NCI-H2171 (cell line): ENCODE results near the gene JAK3.
A peak's percentile ranks its signal among the peaks of the same experiment; 100 is the strongest.

Experiments
- DNase-seq: peaks from one replicate; lab custom pipeline; 2025; lab: John Stamatoyannopoulos, UW

Gene JAK3

DNA sequence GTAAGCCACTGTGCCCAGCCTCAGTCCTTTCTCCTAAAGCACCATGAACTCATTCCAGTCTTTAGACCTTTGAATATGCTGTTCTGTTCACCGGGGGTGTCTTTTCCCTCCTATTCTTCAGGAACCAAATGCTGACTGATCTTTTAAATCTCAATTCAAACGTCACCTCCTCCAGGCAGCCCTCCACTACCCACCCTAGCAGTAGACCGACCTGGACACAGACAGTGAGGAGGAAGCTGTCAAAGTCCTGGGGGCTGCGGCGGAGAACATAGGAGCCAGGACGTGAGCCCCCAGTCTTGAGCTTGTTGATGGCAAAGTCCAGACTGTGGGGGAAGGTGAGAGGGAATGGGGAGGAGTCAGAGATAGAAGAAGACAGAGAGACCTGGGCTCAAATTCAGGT lies 7.8 kb downstream of the JAK3 start:
- no peak for DNase-seq

DNA sequence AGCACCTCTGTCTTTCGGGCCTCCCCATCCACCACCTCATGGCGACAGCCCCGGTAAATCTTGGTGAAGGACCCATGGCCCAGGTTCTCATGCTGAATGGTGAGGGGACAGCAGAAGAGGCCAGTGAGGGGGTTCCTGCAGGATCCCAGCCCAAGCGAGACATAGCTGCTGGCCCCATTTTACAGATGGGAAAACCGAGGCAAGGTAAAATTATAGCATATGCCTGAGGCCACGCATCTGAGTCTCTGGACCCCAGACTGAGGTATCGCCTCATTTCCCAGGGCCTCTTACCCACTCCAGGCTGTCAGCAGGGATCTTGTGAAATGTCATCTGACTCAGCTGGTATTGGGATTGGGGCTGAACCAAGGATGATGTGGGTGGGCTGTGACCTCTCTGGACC lies 9.8 kb downstream of the JAK3 start:
- no peak for DNase-seq

DNA sequence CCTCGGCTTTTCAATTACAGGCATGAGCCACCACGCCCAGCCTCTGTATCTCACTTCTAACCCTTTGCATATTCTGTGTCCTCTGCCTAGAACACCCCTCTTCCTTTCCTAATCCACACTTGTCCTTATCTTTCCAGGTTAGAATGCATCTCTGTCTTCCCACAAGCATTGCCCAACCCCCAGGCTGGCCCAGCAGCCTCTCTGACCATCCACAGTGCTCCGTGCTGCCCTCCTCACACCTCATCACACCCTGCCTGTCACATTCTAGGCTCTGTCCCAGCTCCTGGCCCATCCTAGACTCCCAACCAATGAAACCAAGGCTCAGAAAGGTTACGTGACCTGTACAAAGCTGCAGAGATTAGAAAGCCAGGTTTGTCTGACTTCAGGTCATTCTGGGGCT lies 11.3 kb downstream of the JAK3 start:
- DNase-seq: no peak

DNA sequence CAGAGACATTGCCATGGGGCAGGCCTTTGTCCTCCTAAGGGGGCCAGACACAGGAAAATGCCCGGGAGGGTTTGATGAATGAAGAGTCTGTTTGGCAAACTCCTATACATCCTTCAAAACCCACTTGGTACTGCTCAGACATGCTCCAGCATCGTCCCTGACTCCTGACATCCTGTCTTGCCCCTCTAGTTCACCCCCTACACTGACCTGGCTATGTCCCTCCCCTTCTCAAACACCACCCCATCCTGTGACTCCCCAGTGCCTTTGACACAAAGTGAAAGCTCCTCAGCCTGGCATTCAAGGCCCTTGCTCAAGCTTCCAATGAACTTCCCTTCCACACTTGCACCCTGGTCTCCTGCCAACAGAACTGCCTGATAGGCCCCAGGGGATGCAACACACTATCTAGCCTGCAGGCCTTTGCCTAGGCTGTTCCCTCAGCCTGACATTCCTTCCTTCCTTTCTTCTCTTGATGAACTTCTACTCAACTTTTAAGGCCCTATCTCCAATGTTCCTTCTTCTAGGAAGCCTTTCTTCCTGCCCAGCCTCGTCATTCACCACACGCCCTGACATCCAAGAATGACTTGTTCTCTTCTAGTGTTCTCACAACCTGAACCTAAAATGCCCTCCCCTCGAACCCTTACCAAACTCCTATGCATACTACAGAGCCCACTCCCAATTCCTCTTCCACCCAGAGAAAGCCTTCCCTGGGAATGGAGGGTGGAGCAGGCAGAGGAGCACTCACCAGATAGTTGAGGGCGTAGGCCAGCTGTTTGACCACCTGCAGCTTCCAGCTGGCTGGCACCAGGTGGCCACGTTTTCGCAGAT lies 12.4 kb downstream of the JAK3 start:
- DNase-seq: no peak

DNA sequence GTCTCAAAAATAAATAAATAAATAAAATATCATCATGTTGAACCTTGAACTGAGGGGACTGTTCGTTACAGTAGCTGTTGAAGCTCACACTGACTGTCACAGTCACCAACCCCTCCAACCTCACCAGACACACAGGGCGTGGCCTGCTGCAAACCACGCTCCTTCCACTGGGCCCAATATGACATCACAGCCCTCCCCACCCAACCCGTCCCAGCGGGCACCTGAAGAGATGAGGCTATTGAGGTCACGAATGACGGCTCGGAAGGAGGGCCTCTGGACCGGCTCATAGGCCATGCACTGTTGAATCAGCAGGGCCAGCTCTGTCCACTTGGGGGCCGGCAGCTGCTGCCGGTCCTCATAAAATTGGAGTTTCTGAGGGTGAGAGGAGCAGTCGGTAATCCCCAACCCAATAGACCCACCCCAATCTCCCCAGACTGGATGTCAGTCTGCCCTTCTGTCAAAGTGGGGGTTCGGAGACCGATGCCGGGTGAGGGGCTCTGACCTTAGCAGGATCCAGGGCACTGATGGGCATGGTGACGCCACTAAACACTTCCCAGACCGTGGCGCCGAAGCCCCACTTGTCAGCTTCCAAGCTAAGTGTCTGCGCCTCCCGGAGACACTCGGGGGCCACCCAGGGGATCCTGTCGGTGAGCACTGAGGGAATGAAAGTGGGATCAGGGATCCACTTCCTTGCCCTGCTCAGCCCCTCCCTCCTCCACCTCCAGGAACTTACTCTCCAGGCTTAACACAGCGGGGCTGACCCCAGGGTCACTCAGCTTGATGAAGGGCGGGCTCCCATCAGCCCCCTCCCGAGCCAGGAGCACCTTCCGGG lies 13.2 kb downstream of the JAK3 start:
- DNase-seq: no peak

DNA sequence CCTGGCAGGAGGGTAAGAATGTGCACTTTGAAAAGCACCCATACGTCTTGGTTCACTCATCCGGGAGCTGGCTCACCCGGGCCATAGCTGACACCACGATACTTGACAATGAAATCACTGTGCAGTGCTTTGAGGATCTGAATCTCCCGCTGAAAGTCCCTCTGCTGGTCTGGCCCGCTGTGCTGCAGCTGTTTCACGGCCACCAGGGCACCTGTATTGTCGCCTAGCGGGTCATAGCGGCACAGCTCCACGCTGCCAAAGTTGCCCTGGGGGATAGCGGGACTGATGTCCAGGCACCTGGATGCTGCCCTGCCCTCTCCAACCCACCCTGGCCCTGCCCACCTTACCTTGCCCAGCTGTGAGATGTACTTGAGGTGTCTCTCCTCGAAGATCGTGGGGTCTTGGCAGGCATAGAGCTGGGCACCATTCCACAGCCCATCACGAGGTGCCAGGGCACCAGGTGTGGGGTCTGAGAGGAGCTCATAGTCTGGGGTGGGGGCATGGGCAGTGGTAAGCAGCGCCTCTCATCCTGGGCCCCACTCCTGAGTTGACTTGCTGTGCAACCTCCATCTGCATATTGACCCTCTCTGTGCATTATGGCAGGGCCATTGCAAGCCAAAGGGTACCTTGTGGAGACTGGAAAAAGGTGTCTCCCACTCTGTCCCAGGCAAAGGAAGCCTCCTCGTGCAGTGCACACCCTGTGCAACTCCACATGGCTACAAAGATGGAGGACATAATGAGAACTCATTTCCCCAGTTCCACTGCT lies 15.2 kb downstream of the JAK3 start:
- DNase-seq: no peak

DNA sequence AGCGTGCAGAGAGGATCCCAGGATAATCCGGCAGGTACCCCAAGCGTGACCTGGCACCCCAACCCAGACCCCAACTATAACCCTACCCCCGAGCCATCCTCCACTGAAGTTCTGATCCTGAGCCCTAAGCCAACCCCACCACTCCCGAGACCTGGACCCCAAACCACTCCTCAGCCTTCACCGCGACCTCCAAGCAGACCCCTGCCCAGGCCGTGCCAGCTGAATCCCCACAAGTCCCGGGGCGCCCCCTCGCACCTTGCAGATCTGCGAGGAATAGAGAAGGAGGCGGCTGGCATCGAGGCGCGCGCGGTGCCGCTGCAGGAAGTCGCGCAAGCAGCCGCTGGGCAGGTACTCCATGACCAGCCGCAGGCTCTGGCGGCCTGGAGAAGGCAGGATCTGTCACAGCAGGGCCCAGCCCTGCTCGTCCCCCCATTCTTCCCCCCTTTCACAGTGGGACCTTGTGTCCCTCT lies 16.3 kb downstream of the JAK3 start:
- DNase-seq: no peak

DNA sequence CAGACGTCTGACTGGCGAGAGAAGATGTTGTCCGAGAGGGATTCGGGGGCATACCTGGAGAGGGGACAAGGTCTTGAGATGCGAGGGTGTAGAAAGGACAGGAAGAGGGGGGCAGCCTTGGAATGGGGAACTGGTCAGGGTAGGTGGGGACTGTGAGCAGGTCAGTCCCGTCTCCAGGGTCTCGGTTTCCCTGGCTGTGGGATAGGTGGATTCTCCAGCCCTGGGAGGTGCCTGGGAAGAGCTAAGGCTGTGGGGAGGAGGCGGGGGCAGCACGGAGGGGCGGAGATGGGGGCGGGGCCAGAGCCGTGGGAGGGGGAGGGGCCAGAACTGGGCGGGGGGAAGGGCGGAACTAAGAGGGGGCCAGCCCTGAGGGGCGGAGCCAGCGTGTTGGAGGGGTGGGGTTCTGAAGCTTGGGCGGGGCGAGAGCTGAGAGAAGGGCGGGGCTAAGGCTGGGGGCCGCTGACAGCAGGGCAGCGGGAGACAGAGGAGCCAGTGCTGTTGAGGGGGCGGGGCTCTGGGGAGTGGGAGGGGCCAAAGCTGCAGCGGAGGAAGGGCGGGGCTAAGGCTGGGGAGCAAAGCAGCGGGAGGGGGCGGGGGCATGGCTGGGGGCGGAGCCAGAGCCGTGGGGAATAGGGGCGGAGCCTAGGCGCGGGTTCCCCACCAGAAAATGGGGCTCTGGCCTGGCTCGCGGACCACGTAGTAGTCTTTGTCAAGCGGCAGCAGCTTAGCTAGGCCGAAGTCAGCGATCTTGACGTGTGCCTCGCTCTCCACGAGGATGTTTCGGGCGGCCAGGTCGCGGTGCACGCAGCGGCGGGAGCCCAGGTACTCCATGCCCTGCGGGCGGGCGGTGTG lies 17.0 kb downstream of the JAK3 start:
- DNase-seq: peak; percentile 89

DNA sequence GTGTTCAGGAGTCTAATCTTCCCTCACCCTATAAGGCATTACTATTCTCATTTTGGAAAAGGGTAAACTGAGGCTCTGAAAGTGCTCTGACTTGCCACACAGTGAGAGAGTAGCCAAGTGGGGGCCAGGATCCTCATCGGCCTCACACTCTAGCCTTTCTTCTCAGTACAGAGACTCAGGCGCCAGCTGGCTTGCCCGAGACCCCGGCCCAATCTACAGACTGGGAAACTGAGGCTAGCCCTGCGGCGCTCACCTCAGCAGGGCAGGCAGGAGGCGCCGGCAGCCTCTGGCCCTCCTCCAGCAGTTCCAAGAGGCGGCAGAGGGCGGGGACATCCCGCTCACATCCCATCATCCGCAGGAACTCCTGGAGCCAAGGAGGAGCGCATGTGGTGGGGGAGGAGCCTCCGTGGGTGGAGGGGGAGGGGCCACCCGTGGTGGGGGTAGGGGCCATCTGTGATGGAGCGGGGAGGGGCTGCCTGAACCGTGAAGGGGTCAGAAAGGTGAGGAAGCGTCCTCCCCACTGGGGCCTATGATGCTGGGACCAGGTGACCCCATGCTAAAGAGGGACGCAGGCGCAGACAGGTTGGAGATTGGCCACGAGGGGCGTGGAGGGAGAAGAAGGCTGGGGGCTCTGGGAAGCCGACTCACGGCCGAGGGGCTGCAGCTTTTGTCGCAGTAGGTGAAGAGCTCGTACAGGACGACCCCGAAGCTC lies 17.8 kb downstream of the JAK3 start:
- DNase-seq: peak; percentile 84

DNA sequence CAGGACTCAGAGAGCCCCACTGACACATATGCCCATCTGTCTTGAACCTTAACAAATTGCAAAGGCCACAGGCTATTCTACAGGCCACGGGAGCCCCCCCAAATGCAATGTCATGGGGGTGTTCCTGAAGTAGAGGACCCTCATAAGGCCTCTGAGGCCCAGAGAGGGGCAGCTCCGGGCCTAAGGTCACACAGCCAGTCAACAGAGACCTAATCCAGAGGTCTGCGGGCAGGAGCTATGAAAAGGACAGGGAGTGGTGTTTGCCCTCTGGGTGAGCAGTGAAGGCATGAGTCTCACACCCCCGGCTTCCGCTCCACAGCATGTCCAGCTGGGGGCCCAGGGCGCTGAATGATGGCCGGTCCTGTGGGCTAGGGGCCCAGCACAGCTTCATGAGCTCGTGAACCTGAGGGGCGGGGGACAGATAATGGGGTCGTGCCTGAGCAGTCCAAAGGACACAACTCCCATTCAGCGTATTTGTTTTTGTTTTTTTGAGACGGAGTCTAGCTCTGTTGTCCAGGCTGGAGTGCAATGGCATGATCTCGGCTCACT lies 21.2 kb downstream of the JAK3 start:
- no peak for DNase-seq

DNA sequence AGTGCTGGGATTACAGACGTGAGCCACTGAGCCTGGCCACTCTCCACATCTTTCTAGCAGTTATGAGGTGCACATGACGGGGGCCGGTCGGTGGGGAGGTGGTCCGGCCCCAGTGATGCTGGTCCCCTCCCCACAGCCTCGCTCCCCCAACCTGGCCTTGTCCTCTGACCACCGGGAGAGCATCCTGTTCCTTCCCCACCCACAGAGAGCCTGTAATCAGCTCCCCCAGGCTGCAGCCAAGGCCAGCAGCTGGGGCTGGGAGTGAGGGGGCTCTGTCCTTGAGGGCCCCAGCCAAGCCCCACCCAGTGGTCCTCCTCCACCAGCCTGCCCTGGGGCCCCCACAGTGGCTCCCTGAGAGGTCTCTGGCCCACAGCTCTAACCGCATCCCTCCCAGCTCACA lies 23.4 kb downstream of the JAK3 start:
- no peak for DNase-seq

DNA sequence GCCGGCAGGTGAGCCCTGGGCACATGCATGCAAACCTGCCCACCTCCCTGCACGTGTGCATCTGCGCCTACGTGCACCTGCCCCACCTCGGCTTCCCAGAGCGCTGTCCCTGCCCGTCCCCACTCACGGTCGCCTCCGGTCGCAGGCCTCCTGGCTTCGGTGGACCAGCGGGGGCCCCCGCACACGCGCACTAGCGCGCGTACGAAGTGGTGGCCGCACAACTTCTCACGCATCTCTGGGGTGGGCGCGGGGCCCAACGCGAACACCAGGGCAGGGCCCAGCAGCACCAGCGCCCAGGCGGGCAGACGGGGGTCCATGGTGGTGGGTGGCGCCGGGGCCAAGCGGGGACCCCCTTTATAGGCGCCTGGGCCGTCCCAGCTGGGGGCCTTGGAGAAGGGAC lies 26.6 kb downstream of the JAK3 start, which contains the start of gene INSL3:
TSS of gene INSL3 (minus strand) at position 330 of the 400 bp plus-strand sequence. CDS start at position 317, 13 bp downstream.
- DNase-seq: no peak

DNA sequence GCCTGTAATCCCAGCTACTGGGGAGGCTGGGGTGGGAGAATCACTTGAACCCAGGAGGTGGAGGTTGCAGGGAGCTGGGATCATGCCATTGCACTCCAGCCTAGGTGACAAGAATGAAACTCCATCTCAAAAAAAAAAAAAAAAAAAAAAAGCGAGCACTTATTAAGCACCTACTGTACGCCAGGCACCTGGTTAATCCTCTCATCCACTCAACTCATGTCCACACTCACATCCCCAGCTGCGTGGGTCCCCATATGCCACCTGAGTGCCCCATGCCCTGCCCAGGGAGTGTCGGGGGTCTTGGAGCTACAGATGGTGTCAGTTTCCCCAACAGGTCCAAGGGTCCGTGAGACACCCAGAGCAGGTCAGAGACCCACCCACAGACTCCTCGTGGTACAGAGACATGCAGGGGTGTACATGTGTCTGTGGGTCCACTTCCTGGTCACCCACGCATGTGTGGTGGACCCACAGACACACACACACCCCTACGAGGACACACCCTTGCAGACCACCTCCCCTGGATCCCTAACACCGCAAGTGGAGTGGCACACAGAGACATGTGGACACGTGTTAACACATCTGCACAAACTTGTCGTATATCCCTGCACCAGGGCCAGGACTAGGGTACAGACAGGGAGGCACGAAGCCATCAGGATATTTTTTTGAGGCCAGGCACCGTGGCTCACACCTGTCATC lies 30.0 kb downstream of the JAK3 start:
- DNase-seq: no peak

DNA sequence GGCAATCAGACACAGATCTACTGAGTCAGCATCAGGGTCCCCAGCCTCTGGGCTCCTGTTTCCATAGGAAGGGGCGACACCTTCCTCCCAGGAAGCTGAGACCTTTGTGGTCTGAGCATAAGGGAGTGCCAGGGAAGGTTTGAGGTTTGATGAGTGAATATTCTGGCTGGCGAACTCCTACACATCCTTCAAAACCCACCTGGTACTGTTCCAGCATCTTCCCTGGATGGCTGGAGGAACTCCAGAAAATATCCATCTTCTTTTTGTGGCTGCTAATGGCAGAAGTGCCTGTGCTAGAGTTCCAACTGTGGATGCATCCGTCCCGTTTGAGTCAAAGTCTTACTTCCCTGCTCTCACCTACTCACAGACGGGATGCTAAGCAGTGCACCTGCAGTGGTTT lies 35.7 kb downstream of the JAK3 start:
- DNase-seq: no peak

DNA sequence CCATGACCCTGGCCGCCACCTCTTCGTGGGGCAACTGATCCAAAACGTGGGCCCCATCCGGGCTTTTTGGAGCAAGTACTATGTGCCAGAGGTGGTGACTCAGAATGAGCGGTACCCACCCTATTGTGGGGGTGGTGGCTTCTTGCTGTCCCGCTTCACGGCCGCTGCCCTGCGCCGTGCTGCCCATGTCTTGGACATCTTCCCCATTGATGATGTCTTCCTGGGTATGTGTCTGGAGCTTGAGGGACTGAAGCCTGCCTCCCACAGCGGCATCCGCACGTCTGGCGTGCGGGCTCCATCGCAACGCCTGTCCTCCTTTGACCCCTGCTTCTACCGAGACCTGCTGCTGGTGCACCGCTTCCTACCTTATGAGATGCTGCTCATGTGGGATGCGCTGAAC lies 36.1 kb downstream of the JAK3 start:
- DNase-seq: no peak

DNA sequence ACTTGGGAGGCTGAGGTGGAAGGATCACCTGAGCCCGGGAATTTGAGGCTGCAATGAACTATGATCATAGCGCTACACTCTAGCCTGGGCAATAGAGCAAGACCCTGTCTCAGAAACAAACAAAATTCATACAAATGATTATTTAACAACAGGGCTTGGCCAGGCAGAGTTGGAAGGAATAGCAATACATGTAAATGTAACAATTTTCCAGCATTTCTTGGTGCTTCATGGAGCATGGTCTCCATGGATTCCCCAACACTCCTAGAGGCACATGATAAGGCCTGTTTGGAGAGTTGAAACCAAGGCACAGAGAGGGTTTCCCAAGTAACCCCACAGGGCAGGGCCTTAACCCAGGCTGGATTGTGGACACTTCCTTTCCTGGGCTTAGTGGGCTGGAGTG lies 36.7 kb downstream of the JAK3 start:
- no peak for DNase-seq

DNA sequence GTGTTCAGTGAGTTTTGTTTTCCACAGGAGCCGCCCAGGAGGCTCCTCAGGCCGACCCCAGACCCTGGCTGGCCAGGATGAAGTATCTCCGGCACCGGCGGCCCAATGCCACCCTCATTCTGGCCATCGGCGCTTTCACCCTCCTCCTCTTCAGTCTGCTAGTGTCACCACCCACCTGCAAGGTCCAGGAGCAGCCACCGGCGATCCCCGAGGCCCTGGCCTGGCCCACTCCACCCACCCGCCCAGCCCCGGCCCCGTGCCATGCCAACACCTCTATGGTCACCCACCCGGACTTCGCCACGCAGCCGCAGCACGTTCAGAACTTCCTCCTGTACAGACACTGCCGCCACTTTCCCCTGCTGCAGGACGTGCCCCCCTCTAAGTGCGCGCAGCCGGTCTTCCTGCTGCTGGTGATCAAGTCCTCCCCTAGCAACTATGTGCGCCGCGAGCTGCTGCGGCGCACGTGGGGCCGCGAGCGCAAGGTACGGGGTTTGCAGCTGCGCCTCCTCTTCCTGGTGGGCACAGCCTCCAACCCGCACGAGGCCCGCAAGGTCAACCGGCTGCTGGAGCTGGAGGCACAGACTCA lies 40.0 kb downstream of the JAK3 start:
- no peak for DNase-seq

DNA sequence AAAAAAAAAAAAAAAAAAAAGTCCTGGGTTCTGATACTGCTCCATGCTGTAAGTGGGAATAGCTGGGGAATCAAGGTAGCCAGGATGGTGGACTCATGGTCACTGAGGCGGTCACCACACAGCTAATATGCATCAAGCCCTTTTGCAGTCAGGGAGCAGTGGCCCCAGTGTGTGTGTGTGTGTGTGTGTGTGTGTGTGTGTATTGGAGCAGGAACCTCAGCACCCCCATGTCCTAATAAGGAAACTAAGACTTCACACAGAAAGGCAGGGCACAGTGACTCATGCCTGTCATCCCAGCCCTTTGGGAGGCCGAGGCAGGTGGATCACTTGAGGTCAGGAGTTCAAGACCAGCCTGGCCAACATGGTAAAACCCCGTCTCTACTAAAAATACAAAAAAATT lies 40.8 kb downstream of the JAK3 start:
- DNase-seq: no peak

DNA sequence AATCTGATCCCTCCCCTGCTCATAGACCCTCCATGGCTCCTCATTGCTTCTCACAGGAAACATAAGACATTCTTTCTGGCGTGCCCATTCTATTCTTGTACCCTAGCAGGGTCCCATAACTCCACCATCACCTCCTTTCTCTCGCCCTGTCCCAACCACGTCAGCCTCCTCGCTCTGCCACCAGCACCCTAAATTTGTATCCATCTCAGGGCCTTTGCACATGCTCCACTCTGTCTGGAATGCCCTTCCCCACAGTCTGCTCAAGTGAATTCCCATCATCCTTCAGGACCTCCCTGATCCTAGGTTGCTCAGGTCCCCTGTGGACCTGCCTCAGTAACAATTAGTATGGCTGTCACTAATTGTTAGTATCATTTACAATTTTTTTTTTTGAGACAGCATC lies 42.4 kb downstream of the JAK3 start:
- DNase-seq: no peak
